GM21786 (cell line): ENCODE data around the gene MAMLD1.
"Not testable (repeated sequence)": the region's sequence is repeated elsewhere in the genome, so short reads cannot be mapped to it uniquely, and the experiment has no call there.

Experiments used
- ATAC-seq: cut with Tn5 transposase; IDR thresholded peaks from one replicate; pipeline ENCODE4 v1.9.1; 2021; ENCODE audit not compliant: unreplicated experiment

Gene MAMLD1

GRCh38 chrX:150362599-150363481 lies at the start of gene MAMLD1:
Gene MAMLD1, plus strand, starts transcription at chrX:150363317. Its CDS starts 82,200 bp downstream, at chrX:150445517.
- no peak for ATAC-seq

GRCh38 chrX:150313514-150313913 lies 49.6 kb upstream of the MAMLD1 start:
- ATAC-seq = no peak

GRCh38 chrX:150314186-150314585 lies 48.9 kb upstream of the MAMLD1 start:
- ATAC-seq = no peak

- ATAC-seq = no peak
These were observed 46.6 kb upstream of the MAMLD1 start for GRCh38 chrX:150316564-150316963.

- no peak for ATAC-seq
These were observed 40.1 kb upstream of the MAMLD1 start for GRCh38 chrX:150323020-150323419.

GRCh38 chrX:150324035-150324728 lies 38.9 kb upstream of the MAMLD1 start:
- no peak for ATAC-seq

GRCh38 chrX:150324919-150325318 lies 38.2 kb upstream of the MAMLD1 start:
- no peak for ATAC-seq

GRCh38 chrX:150326541-150327247 lies 36.4 kb upstream of the MAMLD1 start:
- ATAC-seq = no peak

GRCh38 chrX:150329282-150329681 lies 33.8 kb upstream of the MAMLD1 start:
- ATAC-seq = no peak

- no peak for ATAC-seq
These were observed 33.2 kb upstream of the MAMLD1 start for GRCh38 chrX:150329868-150330267.

- ATAC-seq = no peak
These were observed 31.1 kb upstream of the MAMLD1 start for GRCh38 chrX:150332023-150332422.

GRCh38 chrX:150334100-150334499 lies 29.0 kb upstream of the MAMLD1 start:
- no peak for ATAC-seq

- ATAC-seq = no peak
These were observed 28.1 kb upstream of the MAMLD1 start for GRCh38 chrX:150334981-150335380.

- ATAC-seq = no peak
These were observed 26.1 kb upstream of the MAMLD1 start for GRCh38 chrX:150337026-150337425.

GRCh38 chrX:150337536-150337935 lies 25.6 kb upstream of the MAMLD1 start:
- no peak for ATAC-seq

- ATAC-seq = no peak
These were observed 24.5 kb upstream of the MAMLD1 start for GRCh38 chrX:150338615-150339014.

- ATAC-seq = no peak
These were observed 23.4 kb upstream of the MAMLD1 start for GRCh38 chrX:150339736-150340135.

GRCh38 chrX:150340326-150340725 lies 22.8 kb upstream of the MAMLD1 start:
- ATAC-seq = not testable (repeated sequence)

GRCh38 chrX:150347471-150347870 lies 15.6 kb upstream of the MAMLD1 start:
- ATAC-seq = no peak

- no peak for ATAC-seq
These were observed 14.8 kb upstream of the MAMLD1 start for GRCh38 chrX:150348365-150348764.

- no peak for ATAC-seq
These were observed 11.0 kb upstream of the MAMLD1 start for GRCh38 chrX:150352114-150352513.

- no peak for ATAC-seq
These were observed 10.5 kb upstream of the MAMLD1 start for GRCh38 chrX:150352581-150352980.
